ENCODE results near the gene MGLL. TPM values are rescaled to one million over a fixed set of nuclear protein-coding genes. Genes with fewer than 3 reads are reported as not detected.

MGLL gene
- total and polyA plus RNA-seq, 9 of the 15 experiments (the other 6 are each of a cell fraction or from before 2014, with no cell fraction given): 0.12 to 0.32 (median 0.18) TPM; not detected in 6

GRCh38 chr3:127673191-127674100 is 148.9 kb downstream of the MGLL start (continued):
- TF ChIP-seq ZHX1 (conservative IDR thresholded peaks at IDR 0.05; ENCODE audit: low read length): no peak
- TF ChIP-seq, protein P1, sequence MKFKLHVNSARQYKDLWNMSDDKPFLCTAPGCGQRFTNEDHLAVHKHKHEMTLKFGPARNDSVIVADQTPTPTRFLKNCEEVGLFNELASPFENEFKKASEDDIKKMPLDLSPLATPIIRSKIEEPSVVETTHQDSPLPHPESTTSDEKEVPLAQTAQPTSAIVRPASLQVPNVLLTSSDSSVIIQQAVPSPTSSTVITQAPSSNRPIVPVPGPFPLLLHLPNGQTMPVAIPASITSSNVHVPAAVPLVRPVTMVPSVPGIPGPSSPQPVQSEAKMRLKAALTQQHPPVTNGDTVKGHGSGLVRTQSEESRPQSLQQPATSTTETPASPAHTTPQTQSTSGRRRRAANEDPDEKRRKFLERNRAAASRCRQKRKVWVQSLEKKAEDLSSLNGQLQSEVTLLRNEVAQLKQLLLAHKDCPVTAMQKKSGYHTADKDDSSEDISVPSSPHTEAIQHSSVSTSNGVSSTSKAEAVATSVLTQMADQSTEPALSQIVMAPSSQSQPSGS (CRISPR knock-in tag; IDR thresholded peaks at IDR 0.05): no peak
- TF ChIP-seq BACH1 (tag; IDR thresholded peaks at IDR 0.05): no peak
- TF ChIP-seq, protein P2, sequence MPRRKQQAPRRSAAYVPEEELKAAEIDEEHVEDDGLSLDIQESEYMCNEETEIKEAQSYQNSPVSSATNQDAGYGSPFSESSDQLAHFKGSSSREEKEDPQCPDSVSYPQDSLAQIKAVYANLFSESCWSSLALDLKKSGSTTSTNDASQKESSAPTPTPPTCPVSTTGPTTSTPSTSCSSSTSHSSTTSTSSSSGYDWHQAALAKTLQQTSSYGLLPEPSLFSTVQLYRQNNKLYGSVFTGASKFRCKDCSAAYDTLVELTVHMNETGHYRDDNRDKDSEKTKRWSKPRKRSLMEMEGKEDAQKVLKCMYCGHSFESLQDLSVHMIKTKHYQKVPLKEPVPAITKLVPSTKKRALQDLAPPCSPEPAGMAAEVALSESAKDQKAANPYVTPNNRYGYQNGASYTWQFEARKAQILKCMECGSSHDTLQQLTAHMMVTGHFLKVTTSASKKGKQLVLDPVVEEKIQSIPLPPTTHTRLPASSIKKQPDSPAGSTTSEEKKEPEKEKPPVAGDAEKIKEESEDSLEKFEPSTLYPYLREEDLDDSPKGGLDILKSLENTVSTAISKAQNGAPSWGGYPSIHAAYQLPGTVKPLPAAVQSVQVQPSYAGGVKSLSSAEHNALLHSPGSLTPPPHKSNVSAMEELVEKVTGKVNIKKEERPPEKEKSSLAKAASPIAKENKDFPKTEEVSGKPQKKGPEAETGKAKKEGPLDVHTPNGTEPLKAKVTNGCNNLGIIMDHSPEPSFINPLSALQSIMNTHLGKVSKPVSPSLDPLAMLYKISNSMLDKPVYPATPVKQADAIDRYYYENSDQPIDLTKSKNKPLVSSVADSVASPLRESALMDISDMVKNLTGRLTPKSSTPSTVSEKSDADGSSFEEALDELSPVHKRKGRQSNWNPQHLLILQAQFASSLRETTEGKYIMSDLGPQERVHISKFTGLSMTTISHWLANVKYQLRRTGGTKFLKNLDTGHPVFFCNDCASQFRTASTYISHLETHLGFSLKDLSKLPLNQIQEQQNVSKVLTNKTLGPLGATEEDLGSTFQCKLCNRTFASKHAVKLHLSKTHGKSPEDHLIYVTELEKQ (CRISPR knock-in tag; IDR thresholded peaks at IDR 0.05): no peak
- TF ChIP-seq E2F5 (CRISPR knock-in tag; IDR thresholded peaks at IDR 0.05): no peak
- TF ChIP-seq TCFL5 (CRISPR knock-in tag; conservative IDR thresholded peaks at IDR 0.05): no peak
- no peak for TF ChIP-seq BRF2 (IDR thresholded peaks at IDR 0.05; ENCODE audit: borderline replicate concordance, insufficient read depth, insufficient read length)
- no peak for TF ChIP-seq TBP (optimal IDR thresholded peaks at IDR 0.05; ENCODE audit: low read depth, low read length)
- TF ChIP-seq ZNF655 (CRISPR knock-in tag; IDR thresholded peaks at IDR 0.05): no peak
- TF ChIP-seq ZNF512 (tag; IDR thresholded peaks at IDR 0.05): no peak
